MM.1S (cell line): Measurements from ENCODE around the gene PADI4.

Source experiments
- CTCF ChIP-seq: fragments of 300-600 bp; sonication (generic); IDR thresholded peaks from 2 replicates; pipeline ENCODE4 v1.5.1; 2016; ENCODE audit warnings: antibody characterized with exemption, low read length, mixed read lengths
- EZH2 ChIP-seq: fragments of 300-600 bp; sonication (generic); optimal IDR thresholded peaks from 2 replicates; pipeline ENCODE3; 2017; ENCODE audit warnings: low read depth, mild to moderate bottlenecking, antibody characterized with exemption, low read length, mixed read lengths
- EZH2phosphoT487 ChIP-seq: fragments of 300-600 bp; sonication (generic); IDR thresholded peaks from 2 replicates; pipeline ENCODE4 v1.6.1; 2018; ENCODE audit warnings: antibody characterized with exemption, low read length

- TF ChIP-seq CTCF (no peak), EZH2 (no peak), EZH2phosphoT487 (no peak)
These were observed 35.9 kb upstream of the PADI4 start for GRCh38 chr1:17272066-17272465.
